Measurements from ENCODE around the gene AMIGO2.
"Not testable (repeated sequence)": the region's sequence is repeated elsewhere in the genome, so short reads cannot be mapped to it uniquely, and the experiment has no call there.

Gene AMIGO2

GRCh38 chr12:47079468-47079980, at the start of gene AMIGO2, which contains the start of gene PCED1B:
Gene AMIGO2, minus strand, starts transcription at chr12:47079959. Its CDS starts 957 bp downstream, at chr12:47079002.
Gene PCED1B, plus strand, starts transcription at chr12:47079621. Its CDS starts 155,443 bp downstream, at chr12:47235064.
- no peak for DNase-seq

DNA sequence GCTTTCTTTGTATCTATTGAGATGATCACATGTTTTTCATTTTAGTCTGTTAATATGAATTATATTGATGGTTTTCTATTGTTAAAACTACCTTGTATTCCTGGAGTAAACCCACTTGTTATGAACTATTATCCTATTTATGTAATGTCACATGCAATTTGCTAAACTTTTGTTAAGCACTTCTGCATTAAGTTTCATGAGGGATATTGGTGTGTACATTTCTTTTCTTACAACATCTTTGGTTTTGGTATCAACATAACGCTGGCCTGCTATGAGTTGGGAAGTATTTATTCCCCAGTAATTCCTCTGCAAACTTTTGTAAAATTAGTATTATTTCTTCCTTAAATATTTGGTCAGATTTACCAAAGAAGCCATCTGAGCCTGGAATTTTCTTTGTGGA, 46.5 kb upstream of the AMIGO2 start:
- no peak for DNase-seq

GRCh38 chr12:47124451-47124850, 44.7 kb upstream of the AMIGO2 start:
- DNase-seq = no peak

GRCh38 chr12:47123730-47124129, 44.0 kb upstream of the AMIGO2 start:
- DNase-seq = no peak

GRCh38 chr12:47122602-47123001, 42.8 kb upstream of the AMIGO2 start:
- no peak for DNase-seq

GRCh38 chr12:47121146-47121545, 41.4 kb upstream of the AMIGO2 start:
- DNase-seq = no peak

GRCh38 chr12:47120736-47121135, 41.0 kb upstream of the AMIGO2 start:
- DNase-seq = no peak

DNA sequence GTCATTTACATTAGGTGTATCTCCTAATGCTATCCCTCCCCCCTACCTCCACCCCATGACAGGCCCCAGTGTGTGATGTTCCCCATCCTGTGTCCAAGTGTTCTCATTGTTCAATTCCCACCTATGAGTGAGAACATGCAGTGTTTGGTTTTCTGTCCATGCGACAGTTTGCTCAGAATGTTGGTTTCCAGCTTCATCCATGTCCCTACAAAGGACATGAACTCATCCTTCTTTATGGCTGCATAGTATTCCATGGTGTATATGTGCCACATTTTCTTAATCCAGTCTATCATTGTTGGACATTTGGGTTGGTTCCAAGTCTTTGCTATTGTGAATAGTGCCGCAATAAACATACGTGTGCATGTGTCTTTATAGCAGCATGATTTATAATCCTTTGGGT, 37.5 kb upstream of the AMIGO2 start:
- not testable (repeated sequence) for DNase-seq

DNA sequence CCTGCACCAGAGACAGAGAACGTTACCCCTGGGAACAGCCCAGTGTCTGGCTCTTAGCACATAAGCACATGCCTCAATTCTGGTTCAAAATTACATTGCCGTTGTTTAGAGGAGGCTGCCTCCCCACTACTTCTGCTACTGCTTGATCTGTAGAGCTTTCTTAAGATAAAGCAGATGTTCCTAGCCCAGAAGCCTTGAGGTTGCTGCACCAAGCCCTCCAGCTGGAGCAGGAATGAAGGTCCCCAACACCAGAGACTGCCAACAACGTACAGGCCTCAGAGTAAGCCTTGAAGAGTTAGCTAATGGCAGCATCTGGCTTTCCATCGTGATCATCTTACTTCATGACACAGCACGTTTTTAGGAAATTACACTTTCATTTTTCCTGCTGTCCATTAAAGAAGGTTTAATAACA, 34.7 kb upstream of the AMIGO2 start:
- no peak for DNase-seq

DNA sequence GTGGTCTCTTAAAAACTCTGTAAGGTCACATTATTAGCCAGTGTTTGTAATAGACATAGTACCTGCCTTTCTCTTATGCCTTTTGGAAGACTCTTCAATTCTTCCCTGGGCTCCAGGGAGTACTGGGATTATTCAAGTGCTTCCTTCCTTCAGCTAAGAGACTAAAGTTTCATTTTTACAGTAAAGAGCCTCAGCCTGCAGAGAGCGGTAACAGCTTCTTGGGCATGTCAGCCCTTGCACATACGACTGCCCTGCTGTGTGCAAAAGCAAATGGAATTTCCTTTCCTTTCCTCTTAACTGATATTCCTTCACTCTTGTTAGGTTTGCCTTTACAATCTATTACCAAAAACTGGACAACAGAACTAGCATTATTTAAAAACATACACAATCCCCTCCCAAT, 32.9 kb upstream of the AMIGO2 start:
- no peak for DNase-seq

DNA sequence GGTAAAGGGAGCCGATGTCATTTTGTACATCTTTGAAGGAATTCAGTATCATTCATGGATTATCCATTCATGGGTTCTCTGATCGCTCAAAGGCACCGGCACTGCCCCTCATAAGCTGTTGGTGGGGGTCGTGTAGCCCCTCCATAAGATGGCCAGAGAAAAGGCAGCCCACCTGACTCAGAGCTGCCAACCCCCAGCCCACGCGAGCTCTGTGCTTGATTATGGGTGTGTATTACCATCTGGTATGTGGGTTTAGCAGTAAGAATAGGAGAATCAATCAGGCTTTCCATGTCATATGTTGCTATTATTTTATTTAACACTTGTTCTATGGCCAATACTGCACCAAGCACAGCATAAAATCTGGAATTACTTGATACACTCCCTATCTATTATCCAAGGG, 32.1 kb upstream of the AMIGO2 start:
- no peak for DNase-seq

DNA sequence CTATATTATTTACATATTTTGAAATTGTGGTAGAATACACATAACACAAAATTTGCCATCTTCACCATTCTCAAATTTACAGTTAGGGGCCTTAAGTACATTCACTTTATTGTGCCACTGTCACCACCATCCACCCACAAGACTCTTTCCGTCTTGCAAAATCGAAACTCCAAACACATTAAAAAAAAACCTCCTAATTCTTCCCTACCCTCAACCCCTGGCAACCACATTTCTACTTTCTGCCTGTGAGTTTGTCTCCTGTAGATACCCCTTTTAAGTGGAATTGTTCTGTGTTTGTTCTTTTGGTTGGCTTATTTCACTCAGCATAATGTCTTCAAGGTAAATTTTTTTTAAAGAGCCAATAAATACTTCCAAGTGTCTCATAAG, 31.6 kb upstream of the AMIGO2 start:
- DNase-seq = no peak

- no peak for DNase-seq
Measured at GRCh38 chr12:47110718-47111391, 31.1 kb upstream of the AMIGO2 start.

GRCh38 chr12:47110011-47110541, 30.3 kb upstream of the AMIGO2 start:
- no peak for DNase-seq

GRCh38 chr12:47107926-47108325, 28.2 kb upstream of the AMIGO2 start:
- no peak for DNase-seq

DNA sequence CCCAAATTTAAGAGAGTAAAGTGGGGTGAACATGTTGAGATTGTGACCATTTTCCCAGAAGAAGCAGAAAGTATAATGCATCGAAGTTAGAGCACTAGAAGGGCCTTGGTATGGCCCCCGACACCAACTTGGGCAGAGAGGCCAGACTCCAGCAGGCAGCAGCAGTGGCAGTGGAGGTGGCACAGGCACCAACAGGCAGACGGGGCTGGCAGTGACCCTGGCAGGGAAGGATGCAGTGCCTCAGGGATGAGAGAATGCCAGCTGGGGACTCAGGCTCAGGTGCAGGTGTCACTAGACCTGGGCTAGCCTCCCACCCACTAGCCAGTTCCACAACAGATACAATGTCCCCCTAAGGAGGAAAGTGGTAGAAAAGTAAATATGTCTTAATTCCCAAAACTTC, 27.7 kb upstream of the AMIGO2 start:
- no peak for DNase-seq

DNA sequence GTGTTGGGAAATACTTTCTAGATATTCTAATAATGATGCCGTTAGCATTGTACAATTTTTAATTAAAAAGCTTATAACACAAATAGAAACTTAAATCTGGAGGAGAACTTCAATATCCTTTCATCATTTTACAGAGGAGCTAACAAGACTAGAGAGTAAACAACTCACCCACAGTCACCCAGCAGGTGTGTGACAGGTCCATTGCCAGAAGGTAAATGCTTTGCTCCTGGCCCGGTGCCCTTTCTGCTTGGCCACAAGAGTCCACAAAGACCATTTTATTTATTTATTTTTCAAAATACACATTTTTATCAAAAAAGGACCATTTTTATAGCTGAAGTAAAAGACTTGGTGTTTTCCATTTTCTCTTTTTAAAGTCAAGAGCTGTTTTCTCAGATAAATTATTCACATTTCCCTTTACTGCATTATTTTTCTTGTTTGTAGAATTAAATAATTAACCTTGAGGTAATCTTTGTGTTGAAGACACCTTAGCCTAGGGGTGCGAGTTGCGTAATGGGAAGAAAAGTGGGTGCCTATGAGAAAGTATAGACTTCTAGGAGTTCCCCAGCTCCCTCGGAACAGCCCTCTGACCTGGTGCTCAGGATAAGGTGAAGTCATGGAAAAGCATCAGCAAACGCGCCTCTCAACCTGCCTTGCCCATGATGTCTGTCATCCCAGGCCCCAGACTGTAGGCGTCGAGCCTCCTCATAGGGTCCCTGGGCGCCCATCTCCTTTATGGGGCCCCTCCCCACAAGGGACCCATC, 26.3 kb upstream of the AMIGO2 start:
- no peak for DNase-seq

DNA sequence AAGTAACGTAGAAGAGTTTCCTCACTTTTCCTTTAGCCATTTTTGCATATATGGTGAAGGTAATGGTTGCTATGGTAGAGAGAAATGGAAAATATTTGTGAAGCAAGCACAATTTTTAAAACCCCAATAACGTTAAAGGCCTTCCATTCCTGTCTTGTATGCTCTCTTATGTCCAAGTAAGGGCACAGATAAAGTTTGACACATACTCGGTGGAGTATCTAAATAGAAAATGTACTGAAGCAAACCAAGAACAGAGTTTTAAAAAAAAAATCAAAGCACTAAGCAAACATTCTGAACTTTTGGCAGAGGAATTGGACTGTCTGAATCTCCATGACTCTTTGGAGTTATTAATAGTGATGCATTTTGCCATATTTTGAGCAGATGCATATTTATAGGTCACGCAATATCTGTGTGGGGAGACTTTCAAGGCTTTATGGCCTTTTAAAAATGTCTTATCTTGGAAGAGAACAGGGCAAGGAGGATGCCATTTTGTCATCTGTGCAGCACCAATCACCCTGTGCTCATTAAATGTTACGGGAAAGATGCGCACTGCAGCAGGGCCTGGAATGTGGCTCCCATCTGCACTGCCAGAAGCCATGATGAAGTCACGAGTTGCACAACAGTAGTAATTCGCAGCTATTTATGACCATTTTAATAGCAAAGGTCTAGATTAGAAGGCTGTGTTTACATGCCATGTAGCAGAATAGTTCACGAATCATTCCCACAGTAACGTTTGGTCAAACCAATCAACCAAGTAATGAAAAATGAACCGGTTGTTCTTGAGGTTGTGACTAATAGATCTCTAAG, 23.3 kb upstream of the AMIGO2 start:
- DNase-seq = no peak

DNA sequence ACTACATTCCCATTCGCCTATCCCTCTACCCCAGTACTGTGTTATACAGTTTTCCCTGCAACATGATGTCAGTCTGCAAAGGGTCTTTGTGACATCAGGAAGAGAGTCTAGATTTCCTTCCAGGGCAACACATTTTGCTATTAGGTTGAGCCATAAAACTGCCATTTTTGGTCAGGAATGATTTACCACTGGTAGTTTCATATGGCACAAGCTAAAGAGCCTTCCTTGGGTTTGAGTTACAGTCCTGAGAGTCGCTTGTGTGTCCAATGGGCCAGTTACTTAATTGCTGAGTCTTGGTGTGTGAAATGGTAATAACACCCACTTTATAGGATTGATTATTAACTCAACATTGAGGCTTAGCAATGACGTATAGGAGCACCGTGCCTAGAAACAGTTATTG, 22.6 kb upstream of the AMIGO2 start:
- no peak for DNase-seq

DNA sequence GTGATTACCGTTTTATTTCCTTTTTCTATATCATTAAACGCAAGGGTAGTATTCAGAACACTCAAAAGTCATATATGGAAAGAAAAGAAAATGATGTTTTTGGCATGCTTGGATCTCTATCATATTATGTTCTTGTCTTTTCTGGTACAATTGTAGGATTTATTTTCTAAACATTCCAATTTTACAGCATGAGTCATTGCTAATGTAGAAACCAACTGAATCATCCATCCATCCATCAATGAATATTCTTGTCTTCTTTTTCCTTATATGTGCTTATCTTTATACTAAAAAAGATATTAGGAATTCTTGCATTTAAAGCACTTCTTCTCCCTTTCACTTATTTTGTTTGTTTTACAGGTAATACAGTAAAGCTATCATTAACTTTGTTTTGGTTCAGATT, 20.4 kb upstream of the AMIGO2 start:
- no peak for DNase-seq

DNA sequence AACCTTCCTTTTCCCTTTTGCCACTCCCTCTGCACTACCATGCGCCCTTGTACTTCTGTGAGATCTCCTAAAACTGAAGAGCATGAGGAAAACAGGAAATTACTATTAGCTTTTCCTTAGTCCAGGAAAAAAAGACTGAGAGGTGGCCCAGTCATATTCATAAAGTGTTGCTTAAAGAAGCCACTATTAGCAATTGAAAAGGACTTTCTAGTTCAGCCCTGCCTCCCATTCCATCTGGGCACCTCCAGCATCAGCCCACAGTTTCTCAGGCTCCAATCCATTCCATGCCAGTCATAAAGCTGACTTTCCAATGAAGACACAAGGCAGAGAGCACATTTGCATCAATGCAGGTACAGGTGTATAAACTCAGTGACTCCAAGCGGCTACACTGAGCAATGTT, 19.9 kb upstream of the AMIGO2 start:
- DNase-seq = no peak

DNA sequence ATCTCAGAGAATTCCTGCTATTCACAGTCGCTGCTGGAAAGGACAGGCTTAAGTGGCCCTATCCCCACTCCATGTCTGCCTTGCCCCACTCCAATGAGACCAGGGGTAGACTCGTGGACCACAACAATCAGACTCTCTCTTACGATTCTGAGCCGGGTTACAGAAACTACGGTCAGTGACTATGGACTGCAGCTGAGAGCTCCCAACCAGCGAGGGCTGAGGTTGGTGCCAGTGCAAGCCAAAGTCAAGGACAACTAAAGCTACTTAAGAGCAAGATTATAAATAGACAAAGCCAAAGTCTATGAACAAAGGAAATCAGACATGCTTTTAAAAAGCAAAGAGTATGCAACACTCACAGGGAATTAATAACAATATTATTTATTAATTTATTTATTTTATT, 18.3 kb upstream of the AMIGO2 start:
- no peak for DNase-seq

DNA sequence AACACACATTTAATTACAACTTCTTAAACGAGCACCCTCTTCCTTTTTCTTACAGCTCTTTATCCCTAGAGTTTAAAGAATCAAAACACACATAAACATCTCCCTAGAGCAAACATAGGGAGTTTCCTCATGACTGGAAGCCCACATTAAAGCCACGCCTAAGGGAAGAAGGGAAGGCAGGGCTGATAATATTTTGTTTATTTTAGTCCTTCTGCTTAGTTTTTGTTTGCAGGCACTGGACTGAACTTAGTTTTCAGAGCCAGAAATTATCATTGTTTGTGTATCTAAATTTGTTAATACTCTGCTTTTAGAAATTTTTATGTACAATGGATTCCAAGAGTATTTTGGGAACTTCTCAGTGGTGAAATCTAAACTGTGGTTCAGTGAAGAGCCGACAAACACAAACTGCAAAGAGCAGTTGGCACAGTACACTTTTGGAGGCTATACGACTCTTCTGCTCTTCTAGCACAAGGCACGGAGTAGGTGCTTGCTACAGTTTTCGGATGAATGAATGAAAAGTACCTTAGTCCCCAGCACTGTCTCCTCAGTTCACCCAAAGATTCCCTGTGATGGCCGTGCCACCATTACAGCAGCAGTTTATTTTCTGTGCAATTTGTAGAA, 17.6 kb upstream of the AMIGO2 start:
- no peak for DNase-seq
